ENCODE data around the gene IDUA. TPM values are rescaled to one million over a fixed set of nuclear protein-coding genes. Genes with fewer than 3 reads are reported as not detected.

Gene IDUA
- polyA plus RNA-seq, 3 donors = 6.4 to 64.4 (median 8.5) TPM

- Histone ChIP-seq H4K20me1 (ENCODE audit: insufficient read depth, low read length) (no peaks in the 10 kb centered on the region), H3K4me1 (ENCODE audit: control insufficient read depth in 1 of 2, insufficient read depth in 2 of 2, low read length in 2 of 2) (peaks cover 8 to 21% of the 10 kb centered on the region in 2 donors), H2AFZ (ENCODE audit: insufficient read depth, low read depth, low read length, poor library complexity, severe bottlenecking) (no peak overlapping the region), H3K9ac (ENCODE audit: insufficient read depth, low read length, poor library complexity, severe bottlenecking) (no peak overlapping the region), H3K4me2 (replicated peaks; ENCODE audit: extremely low read depth, low read length, poor library complexity, severe bottlenecking) (no peak overlapping the region), H3K79me2 (ENCODE audit: insufficient read depth, low read length) (no peaks in the 10 kb centered on the region), H3K27me3 (ENCODE audit: control insufficient read depth in 2 of 2, insufficient read depth in 2 of 2, low read length in 2 of 2) (peaks cover 0 to 20% of the 10 kb centered on the region in 2 donors), H3K27ac (ENCODE audit: low read depth in 1 of 2, low read length in 2 of 2) (peak overlapping the region; percentile 27 to 73), H3K4me3 (replicated peaks in 1 of 3; ENCODE audit: low read depth in 2 of 3, low read length in 3 of 3) (no peak overlapping the region), H3K36me3 (replicated peaks in 1 of 2; ENCODE audit: control insufficient read depth in 1 of 2, insufficient read depth in 2 of 2, low read length in 2 of 2) (no peaks in the 10 kb centered on the region), H3K9me3 (replicated peaks in 1 of 2; ENCODE audit: control insufficient read depth in 1 of 2, insufficient read depth in 1 of 2, low read length in 2 of 2) (peaks cover 9 to 28% of the 10 kb centered on the region in 2 donors)
- peak; percentile 60 to 87 (median 77) for DNase-seq
- H3K27ac Mint-ChIP-seq = peak overlapping the region in 6 of 7 donors; percentile 42 to 89 (median 80)
- TF ChIP-seq, protein P1, sequence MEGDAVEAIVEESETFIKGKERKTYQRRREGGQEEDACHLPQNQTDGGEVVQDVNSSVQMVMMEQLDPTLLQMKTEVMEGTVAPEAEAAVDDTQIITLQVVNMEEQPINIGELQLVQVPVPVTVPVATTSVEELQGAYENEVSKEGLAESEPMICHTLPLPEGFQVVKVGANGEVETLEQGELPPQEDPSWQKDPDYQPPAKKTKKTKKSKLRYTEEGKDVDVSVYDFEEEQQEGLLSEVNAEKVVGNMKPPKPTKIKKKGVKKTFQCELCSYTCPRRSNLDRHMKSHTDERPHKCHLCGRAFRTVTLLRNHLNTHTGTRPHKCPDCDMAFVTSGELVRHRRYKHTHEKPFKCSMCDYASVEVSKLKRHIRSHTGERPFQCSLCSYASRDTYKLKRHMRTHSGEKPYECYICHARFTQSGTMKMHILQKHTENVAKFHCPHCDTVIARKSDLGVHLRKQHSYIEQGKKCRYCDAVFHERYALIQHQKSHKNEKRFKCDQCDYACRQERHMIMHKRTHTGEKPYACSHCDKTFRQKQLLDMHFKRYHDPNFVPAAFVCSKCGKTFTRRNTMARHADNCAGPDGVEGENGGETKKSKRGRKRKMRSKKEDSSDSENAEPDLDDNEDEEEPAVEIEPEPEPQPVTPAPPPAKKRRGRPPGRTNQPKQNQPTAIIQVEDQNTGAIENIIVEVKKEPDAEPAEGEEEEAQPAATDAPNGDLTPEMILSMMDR (IDR thresholded peaks at IDR 0.05) = no peak
- H3K27me3 Mint-ChIP-seq (ENCODE audit: low read depth in 3 of 3) = peaks cover 8 to 63% (median 46%) of the 10 kb centered on the region in 3 donors
- intact Hi-C loops (cut with micrococcal nuclease) = no loop called here
- H3K4me3 Mint-ChIP-seq = no peak overlapping the region
- H3K4me1 Mint-ChIP-seq = peaks cover 21% of the 10 kb centered on the region
- 67% methylated on average over 12 of the region's 16 CpGs for WGBS (ENCODE audit: insufficient coverage)
- peaks cover 0 to 7% of the 10 kb centered on the region in 2 donors for H3K36me3 Mint-ChIP-seq
- peaks cover 9 to 41% (median 26%) of the 10 kb centered on the region in 7 donors for H3K9me3 Mint-ChIP-seq
Measured at GRCh38 chr4:1048773-1049590, 62.1 kb downstream of the IDUA start.

DNA sequence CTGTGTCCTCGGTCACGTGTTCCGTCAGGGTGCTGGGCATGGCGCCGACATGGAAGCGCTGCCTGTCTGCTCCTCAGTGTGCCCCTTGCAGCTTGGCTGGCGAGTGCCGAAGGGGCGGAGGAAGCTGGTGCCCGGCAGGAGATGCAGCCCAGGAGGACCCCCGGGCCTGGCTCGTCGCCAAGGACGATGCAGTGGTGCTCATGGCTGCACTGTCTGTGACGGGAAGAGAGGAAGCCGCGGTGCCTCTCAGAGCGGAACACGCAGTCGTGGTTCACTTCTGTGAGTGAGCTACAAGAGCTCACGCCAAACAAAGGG, 62.7 kb downstream of the IDUA start:
- intact Hi-C loops (cut with micrococcal nuclease) = no loop called here
- no peak overlapping the region for H2AFZ ChIP-seq (ENCODE audit: insufficient read depth, low read depth, low read length, poor library complexity, severe bottlenecking)
- no peak for DNase-seq
- H3K36me3 ChIP-seq (replicated peaks in 1 of 2; ENCODE audit: control insufficient read depth in 1 of 2, insufficient read depth in 2 of 2, low read length in 2 of 2) = no peaks in the 10 kb centered on the region
- H3K4me3 ChIP-seq (replicated peaks in 1 of 3; ENCODE audit: low read depth in 2 of 3, low read length in 3 of 3) = no peak overlapping the region
- H3K9me3 ChIP-seq (replicated peaks in 1 of 2; ENCODE audit: control insufficient read depth in 1 of 2, insufficient read depth in 1 of 2, low read length in 2 of 2) = peaks cover 9 to 28% of the 10 kb centered on the region in 2 donors
- WGBS (ENCODE audit: insufficient coverage) = 85% methylated on average over 21 of the region's 21 CpGs
- Mint-ChIP-seq H3K4me3 (no peak overlapping the region), H3K36me3 (peaks cover 0 to 7% of the 10 kb centered on the region in 2 donors), H3K4me1 (peaks cover 17% of the 10 kb centered on the region), H3K27ac (peak overlapping the region in 2 of 7 donors; percentile 46 to 89), H3K27me3 (ENCODE audit: low read depth in 3 of 3) (peaks cover 10 to 62% (median 47%) of the 10 kb centered on the region in 3 donors), H3K9me3 (peaks cover 9 to 41% (median 26%) of the 10 kb centered on the region in 7 donors)
- H3K4me2 ChIP-seq (replicated peaks; ENCODE audit: extremely low read depth, low read length, poor library complexity, severe bottlenecking) = no peak overlapping the region
- H3K79me2 ChIP-seq (ENCODE audit: insufficient read depth, low read length) = no peaks in the 10 kb centered on the region
- H3K9ac ChIP-seq (ENCODE audit: insufficient read depth, low read length, poor library complexity, severe bottlenecking) = no peak overlapping the region
- no peaks in the 10 kb centered on the region for H4K20me1 ChIP-seq (ENCODE audit: insufficient read depth, low read length)
- H3K27me3 ChIP-seq (ENCODE audit: control insufficient read depth in 2 of 2, insufficient read depth in 2 of 2, low read length in 2 of 2) = peaks cover 0 to 15% of the 10 kb centered on the region in 2 donors
- peak overlapping the region in 1 of 2 donors; percentile 73 for H3K27ac ChIP-seq (ENCODE audit: low read depth in 1 of 2, low read length in 2 of 2)
- TF ChIP-seq, protein P1 (IDR thresholded peaks at IDR 0.05) = no peak
- peaks cover 3 to 15% of the 10 kb centered on the region in 2 donors for H3K4me1 ChIP-seq (ENCODE audit: control insufficient read depth in 1 of 2, insufficient read depth in 2 of 2, low read length in 2 of 2)
